IPS-20b (cell line): ENCODE data around the gene CNNM3.
A peak's percentile ranks its signal among the peaks of the same experiment; 100 is the strongest.

Experiments used
- H3K27ac ChIP-seq: one replicate; pipeline ENCODE4 v1.5.1; 2013; ENCODE audit warnings: low read length
- H3K27me3 ChIP-seq: 2 replicates; pipeline ENCODE4 v1.6.1; 2013; ENCODE audit warnings: mild to moderate bottlenecking, low read length, inconsistent platforms; ENCODE audit not compliant: insufficient read depth
- H3K36me3 ChIP-seq: 2 replicates; pipeline ENCODE4 v1.6.1; 2013; ENCODE audit warnings: low read depth, mild to moderate bottlenecking, inconsistent platforms, low read length, moderate library complexity; ENCODE audit not compliant: insufficient read depth
- H3K4me1 ChIP-seq: 2 replicates; pipeline ENCODE4 v1.6.1; 2013; ENCODE audit warnings: mild to moderate bottlenecking, control low read depth, inconsistent platforms, low read length, moderate library complexity; ENCODE audit not compliant: insufficient read depth
- H3K4me3 ChIP-seq: 2 replicates; pipeline ENCODE4 v1.5.1; 2013; ENCODE audit warnings: mild to moderate bottlenecking, low read length, inconsistent platforms
- H3K9ac ChIP-seq: 2 replicates; pipeline ENCODE4 v1.6.1; 2013; ENCODE audit warnings: low read depth, mild to moderate bottlenecking, inconsistent platforms, low read length, moderate library complexity
- H3K9me3 ChIP-seq: 2 replicates; pipeline ENCODE4 v1.6.1; 2013; ENCODE audit warnings: mild to moderate bottlenecking, low read depth, low read length, inconsistent platforms; ENCODE audit not compliant: insufficient read depth

CNNM3 gene

GRCh38 chr2:96810783-96811192 lies 5.3 kb upstream of the CNNM3 start:
- no peaks in the 10 kb centered on the region for H3K27me3 ChIP-seq
- H3K9me3 ChIP-seq, result no peaks in the 10 kb centered on the region
- H3K4me3 ChIP-seq, result no peak overlapping the region
- no peaks in the 10 kb centered on the region for H3K36me3 ChIP-seq
- 0 out of 2 replicates have a peak, but pooled peaks cover 3% of the 10 kb centered on the region for H3K4me1 ChIP-seq
- H3K27ac ChIP-seq, result no peak overlapping the region
- H3K9ac ChIP-seq, result no peak overlapping the region

DNA sequence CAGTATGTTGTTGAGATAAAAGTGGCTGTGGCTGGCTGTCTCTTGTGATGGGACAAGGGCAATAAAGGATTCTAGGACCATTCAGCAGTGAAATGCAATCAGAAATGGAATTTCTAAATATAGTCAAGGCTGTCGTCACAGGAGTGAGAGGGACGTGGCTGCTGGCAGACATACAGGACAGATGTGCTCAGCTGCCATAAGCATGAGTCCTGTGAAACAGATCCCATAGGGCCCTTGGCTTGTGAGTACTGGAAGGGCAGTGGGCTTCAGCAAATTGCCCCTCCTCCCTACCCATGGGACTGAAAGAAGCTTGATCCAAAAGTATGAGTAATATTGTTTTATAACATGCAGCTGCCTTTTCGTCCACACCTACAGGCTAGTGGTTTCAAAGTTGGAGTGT lies 4.2 kb upstream of the CNNM3 start:
- 0 out of 2 replicates have a peak, but pooled peaks cover 3% of the 10 kb centered on the region for H3K4me1 ChIP-seq
- H3K36me3 ChIP-seq, result no peaks in the 10 kb centered on the region
- no peaks in the 10 kb centered on the region for H3K9me3 ChIP-seq
- H3K27me3 ChIP-seq, result no peaks in the 10 kb centered on the region
- no peak overlapping the region for H3K9ac ChIP-seq
- H3K27ac ChIP-seq, result no peak overlapping the region
- no peak overlapping the region for H3K4me3 ChIP-seq

- Histone ChIP-seq H3K27me3 (peaks cover 10% of the 10 kb centered on the region), H3K27ac (no peak overlapping the region)
These were observed 2.4 kb upstream of the CNNM3 start for GRCh38 chr2:96813656-96814055.

DNA sequence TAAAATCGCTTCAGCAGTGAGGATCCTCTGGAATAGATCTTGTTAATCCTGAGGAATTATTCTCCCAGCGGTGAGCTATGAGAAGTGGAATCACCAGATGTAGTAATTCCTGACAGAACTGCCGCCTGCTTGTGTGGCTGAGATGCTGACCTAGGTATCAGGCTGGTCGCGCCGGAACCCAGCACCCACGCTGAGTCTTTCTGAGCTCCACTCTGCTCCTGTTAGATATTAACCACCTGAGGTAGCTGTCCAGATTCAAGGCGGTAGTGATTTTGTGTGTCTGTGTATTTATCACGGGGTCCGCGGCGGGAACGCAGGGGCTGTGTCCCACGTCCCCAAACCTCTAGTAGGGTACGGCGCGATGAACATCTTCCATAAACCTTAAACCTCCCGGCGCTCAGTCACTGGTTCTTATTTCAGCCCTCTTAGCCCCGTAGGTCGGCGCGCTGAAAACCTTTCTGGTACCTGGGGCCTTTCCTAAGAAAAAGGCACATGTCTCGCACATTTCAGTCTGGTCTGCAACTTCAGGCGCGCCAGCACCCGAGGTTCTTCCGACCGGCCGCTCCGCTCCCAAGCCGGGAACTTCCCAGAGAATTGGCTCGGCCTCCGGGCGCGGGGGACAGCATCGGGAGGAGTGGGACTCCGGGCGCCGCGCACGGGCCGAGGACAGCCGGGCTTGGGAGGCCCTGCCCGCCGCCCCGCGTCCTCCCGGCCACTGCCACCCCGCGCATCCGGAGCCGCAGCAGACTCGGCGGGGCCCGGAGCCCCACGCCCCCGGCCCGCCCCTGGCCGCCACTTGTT lies 542 bp upstream of the CNNM3 start:
- Histone ChIP-seq H3K27ac (no peak overlapping the region), H3K4me3 (peak overlapping the region; percentile 92), H3K36me3 (peaks cover 13% of the 10 kb centered on the region; the same call in 1 of the 2 replicates), H3K4me1 (peaks cover 21% of the 10 kb centered on the region; the same call in 1 of the 2 replicates), H3K9ac (peak overlapping the region; percentile 80; the same call in 1 of the 2 replicates), H3K9me3 (no peaks in the 10 kb centered on the region), H3K27me3 (peaks cover 10% of the 10 kb centered on the region)

More at GRCh38 chr2:96813656-96814055, 2.4 kb upstream of the CNNM3 start:
- H3K36me3 ChIP-seq, result peaks cover 4% of the 10 kb centered on the region; the same call in 1 of the 2 replicates
- H3K9ac ChIP-seq, result no peak overlapping the region
- peaks cover 12% of the 10 kb centered on the region; the same call in 1 of the 2 replicates for H3K4me1 ChIP-seq
- H3K9me3 ChIP-seq, result no peaks in the 10 kb centered on the region
- no peak overlapping the region for H3K4me3 ChIP-seq

DNA sequence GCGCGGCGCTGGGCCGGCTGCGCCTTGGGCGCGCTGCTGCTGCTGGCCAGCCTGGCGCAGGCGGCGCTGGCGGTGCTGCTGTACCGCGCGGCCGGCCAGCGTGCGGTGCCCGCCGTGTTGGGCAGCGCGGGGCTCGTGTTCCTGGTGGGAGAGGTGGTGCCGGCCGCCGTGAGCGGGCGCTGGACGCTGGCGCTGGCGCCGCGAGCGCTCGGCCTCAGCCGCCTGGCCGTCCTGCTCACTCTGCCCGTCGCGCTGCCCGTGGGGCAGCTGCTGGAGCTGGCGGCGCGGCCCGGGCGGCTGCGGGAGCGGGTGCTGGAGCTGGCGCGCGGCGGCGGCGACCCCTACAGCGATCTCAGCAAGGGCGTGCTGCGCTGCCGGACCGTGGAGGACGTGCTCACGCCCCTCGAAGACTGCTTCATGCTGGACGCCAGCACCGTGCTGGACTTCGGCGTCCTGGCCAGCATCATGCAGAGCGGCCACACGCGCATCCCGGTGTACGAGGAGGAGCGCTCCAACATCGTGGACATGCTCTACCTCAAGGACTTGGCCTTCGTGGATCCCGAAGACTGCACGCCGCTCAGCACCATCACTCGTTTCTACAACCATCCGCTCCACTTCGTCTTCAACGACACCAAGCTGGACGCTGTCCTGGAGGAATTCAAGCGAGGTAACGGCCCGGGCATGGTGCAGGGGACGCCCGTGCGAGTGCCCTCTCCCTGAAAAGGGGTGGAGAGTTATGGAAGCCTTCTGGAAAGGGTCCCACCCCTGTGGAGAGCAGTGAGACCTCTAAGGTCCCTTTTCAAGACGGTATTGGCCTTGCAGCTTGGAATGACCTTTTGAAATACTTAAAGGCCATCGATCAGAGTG lies 1.0 kb downstream of the CNNM3 start:
- peak overlapping the region; percentile 70; the same call in 1 of the 2 replicates for H3K9ac ChIP-seq
- H3K4me1 ChIP-seq, result peaks cover 21% of the 10 kb centered on the region; the same call in 1 of the 2 replicates
- H3K27ac ChIP-seq, result no peak overlapping the region
- peaks cover 13% of the 10 kb centered on the region; the same call in 1 of the 2 replicates for H3K36me3 ChIP-seq
- H3K27me3 ChIP-seq, result peaks cover 10% of the 10 kb centered on the region
- no peaks in the 10 kb centered on the region for H3K9me3 ChIP-seq
- peak overlapping the region; percentile 94 for H3K4me3 ChIP-seq

DNA sequence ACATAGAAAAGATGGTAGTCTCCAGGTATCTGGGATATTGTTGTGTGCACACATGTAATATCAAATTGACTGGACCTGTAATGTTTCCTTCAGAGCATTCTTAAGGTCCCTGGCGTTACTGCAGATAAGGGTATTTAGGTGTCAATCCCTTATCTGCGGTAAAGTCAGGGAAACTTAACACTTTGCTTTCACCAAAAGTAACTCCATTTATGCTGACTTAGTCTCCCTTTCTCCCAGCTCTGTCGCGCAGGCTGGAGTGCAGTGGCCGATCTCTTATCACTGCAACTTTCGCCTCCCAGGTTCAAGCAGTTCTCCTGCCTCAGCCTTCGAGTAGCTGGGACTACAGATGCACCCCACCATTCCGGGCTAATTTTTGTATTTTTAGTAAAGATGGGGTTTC lies 1.8 kb downstream of the CNNM3 start:
- Histone ChIP-seq H3K4me1 (peaks cover 21% of the 10 kb centered on the region; the same call in 1 of the 2 replicates), H3K9ac (peak overlapping the region; percentile 70; the same call in 1 of the 2 replicates), H3K36me3 (peaks cover 19% of the 10 kb centered on the region), H3K4me3 (peak overlapping the region; percentile 94), H3K9me3 (no peaks in the 10 kb centered on the region), H3K27me3 (peaks cover 10% of the 10 kb centered on the region), H3K27ac (no peak overlapping the region)

DNA sequence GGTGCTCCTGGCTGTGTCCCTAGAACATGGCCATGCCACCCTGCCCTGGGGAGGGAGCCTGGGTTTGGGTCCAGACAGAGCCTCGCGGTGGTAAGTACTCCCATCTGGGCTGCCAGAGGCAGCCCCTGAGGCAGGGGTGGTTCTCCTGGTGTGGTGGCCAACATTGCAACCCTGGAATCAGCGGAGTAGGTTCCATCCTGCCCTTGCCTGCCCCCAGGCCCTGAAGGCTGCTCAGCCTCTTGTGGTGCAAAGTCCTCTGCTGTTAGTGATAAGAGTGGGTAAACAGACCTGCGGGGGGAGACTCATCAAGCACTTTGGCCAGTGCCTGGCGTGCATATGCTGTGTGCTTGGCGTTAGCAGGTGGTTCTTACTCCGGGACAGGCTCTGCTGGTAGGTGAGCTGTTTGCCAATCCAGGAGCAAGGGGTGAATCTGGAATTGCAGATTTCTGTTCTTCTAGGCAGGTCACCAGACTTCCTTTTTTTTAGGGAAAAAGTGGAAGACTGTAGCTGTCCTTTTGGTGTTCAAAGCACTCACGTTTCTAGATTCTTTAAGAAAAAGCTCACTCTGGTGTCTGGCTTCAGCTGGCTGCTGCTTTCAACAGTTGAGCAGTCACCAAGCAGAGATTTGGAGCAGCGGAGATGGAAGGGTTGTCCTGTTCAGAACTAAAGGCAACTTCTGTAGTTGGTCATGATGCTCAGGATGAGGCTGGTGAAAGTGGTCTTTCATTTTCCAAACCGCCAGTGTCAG lies 3.2 kb downstream of the CNNM3 start:
- Histone ChIP-seq H3K27me3 (peaks cover 10% of the 10 kb centered on the region), H3K9ac (no peak overlapping the region; the same call in 1 of the 2 replicates), H3K4me3 (no peak overlapping the region), H3K9me3 (no peaks in the 10 kb centered on the region), H3K36me3 (peaks cover 31% of the 10 kb centered on the region), H3K27ac (no peak overlapping the region), H3K4me1 (peaks cover 21% of the 10 kb centered on the region; the same call in 1 of the 2 replicates)

DNA sequence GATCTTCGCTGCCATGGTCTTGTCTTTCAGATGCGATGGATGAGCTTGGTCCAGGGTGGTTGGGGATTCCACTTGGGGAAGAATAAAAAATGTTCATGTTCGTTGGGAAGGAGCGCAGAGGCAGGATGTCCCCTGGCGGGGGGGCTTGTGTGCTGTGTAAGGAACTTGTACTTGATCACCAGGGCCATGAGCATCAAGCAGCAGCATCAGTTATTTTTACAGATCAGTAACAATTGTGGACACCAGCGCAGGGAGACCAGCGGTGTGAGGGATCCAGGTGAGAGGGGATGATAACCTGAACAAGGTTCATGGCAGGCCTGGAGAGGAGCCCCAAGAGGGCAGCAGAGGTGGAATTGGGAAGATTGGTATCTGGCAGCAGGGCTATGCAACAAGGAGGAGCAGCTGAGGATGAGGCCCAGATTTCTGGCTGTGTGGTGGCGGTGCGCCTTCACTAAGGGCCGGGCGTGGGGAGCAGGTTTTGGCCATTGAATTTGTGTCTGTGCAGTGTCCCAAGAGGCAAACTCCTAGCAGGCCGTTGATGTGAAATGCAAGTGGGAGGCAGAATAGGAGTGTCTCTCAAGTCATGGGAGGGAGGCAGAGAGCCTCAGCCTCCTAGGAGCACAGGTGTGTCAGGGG lies 3.9 kb downstream of the CNNM3 start:
- Histone ChIP-seq H3K36me3 (peaks cover 38% of the 10 kb centered on the region), H3K9me3 (no peaks in the 10 kb centered on the region), H3K27me3 (peaks cover 10% of the 10 kb centered on the region), H3K27ac (no peak overlapping the region), H3K4me1 (peaks cover 21% of the 10 kb centered on the region; the same call in 1 of the 2 replicates), H3K9ac (no peak overlapping the region), H3K4me3 (no peak overlapping the region)

DNA sequence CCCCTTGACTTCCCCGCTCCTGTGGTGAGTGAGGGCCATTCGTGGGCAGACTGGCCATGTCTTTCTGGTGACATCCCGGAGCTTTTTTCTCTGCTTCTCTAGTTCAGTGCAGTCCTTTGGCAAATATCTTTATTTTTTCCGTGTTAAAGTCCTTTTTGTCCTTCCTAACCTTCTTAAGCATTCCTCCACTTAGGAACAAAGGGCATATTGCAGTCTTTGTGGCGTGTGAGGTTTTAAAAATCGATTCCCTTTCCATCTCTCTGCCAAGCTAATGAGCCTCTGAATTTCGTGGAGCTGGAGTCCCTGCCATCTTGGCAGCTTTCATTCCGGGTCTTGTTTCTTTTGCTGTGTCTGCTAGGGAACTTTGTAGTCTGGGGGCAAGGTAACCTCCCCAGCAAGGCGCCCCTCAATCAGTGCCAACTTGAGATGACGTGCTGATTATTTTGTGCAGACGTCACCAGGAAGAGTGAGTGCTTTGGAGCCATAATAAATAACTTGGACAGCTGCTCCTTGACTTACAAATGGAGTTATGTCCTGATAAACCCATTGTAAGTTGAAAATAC lies 5.1 kb downstream of the CNNM3 start:
- Histone ChIP-seq H3K9me3 (no peaks in the 10 kb centered on the region), H3K4me3 (no peak overlapping the region), H3K9ac (no peak overlapping the region), H3K36me3 (peaks cover 48% of the 10 kb centered on the region), H3K27ac (no peak overlapping the region), H3K4me1 (peaks cover 18% of the 10 kb centered on the region; the same call in 1 of the 2 replicates), H3K27me3 (peaks cover 10% of the 10 kb centered on the region)

DNA sequence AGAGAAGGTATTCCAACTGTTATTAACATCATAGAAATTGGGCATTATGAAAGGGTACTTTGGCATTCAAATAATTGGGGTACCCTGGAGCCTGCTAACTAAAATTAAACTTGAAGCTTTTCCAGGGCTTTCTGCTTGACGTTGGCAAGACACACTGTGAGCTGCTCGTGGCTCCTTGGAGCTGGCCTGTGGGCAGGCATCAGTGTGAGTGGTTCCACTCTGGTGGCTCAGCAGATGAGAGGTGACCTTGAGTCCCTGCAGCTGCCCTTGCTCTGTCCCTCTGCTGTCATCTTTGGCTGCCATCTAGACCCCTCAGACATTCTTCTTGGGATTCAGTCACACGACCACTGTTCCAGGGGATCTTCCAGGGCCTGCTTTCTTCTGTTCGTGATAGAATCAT lies 6.7 kb downstream of the CNNM3 start:
- H3K27ac ChIP-seq, result no peak overlapping the region
- H3K4me3 ChIP-seq, result no peak overlapping the region
- H3K36me3 ChIP-seq, result peaks cover 61% of the 10 kb centered on the region
- H3K27me3 ChIP-seq, result peaks cover 2% of the 10 kb centered on the region; the same call in 1 of the 2 replicates
- peaks cover 13% of the 10 kb centered on the region; the same call in 1 of the 2 replicates for H3K4me1 ChIP-seq
- no peaks in the 10 kb centered on the region for H3K9me3 ChIP-seq
- H3K9ac ChIP-seq, result no peak overlapping the region
